HG03135 (cell line): ENCODE results near the gene ANGEL2.

ENCODE experiments used
- ATAC-seq: cut with Tn5 transposase; IDR thresholded peaks from one replicate; pipeline ENCODE4 v1.9.1; 2021; ENCODE audit warnings: mild to moderate bottlenecking, moderate library complexity; ENCODE audit not compliant: unreplicated experiment

The ANGEL2 gene

DNA sequence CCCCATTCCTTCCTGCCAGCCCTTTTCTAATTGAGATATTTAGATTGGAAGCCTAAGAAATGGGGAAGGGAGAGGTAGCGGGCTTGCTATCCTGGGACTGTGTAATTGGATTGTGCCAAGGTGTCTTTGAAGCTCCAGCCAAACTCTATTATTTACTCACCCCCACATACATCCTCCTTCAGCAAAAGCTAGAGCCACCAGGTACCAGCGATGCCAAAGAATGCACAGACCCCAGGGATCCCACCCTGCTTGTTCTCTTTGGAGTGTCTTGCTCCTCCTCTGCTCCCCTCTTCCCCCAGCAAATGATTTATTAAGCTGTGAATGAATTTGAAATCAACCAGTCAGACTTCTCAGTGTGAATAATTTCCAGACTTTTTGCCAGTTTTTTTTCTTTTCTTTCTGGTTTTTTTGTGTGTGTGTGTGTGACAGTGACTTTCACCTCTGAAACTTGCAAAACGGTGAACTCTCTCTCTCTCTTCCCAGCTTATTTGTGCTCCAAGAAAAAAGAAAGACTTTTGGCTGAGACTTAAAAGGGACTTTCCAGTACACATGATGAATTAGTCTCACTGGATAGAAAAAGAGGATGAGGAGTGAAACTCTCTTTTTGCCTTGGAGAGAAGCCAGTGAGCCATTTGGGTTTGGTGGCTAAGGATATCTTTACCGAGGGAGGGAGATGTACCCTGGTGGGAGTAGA, 63.6 kb downstream of the ANGEL2 start:
- ATAC-seq = no peak

DNA sequence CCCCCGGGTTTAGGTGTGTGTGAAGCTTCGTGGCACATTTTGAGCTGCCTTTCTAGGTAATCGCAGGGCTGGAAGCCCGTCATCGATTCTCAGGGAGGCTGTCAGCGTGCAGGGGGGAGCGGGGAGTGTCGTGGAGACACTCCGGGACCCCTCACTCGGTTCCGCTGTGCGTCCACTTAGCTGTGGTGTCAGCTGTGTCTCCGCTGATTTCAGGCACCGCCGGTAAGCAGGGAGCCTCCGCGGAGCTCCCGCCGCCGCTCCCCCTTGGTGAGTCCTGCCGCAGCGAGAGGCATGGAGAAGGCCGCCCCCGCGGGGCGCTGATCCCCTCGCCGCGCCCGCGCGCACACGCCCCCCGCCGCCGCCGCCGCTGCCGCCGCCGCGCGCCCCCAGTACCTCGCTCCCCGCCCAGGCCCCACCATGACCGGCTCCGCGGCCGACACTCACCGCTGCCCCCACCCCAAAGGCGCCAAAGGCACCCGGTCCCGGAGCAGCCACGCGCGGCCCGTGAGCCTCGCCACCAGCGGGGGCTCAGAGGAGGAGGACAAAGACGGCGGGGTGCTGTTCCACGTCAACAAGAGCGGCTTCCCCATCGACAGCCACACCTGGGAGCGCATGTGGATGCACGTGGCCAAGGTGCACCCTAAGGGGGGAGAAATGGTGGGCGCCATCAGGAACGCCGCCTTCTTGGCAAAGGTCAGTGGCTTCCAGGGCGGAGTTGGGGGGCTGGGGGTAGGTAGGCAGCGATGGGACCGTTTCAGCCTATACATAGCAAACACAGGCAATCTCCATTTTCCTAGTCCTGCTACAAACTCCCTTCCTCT, 64.3 kb downstream of the ANGEL2 start:
- no peak for ATAC-seq

DNA sequence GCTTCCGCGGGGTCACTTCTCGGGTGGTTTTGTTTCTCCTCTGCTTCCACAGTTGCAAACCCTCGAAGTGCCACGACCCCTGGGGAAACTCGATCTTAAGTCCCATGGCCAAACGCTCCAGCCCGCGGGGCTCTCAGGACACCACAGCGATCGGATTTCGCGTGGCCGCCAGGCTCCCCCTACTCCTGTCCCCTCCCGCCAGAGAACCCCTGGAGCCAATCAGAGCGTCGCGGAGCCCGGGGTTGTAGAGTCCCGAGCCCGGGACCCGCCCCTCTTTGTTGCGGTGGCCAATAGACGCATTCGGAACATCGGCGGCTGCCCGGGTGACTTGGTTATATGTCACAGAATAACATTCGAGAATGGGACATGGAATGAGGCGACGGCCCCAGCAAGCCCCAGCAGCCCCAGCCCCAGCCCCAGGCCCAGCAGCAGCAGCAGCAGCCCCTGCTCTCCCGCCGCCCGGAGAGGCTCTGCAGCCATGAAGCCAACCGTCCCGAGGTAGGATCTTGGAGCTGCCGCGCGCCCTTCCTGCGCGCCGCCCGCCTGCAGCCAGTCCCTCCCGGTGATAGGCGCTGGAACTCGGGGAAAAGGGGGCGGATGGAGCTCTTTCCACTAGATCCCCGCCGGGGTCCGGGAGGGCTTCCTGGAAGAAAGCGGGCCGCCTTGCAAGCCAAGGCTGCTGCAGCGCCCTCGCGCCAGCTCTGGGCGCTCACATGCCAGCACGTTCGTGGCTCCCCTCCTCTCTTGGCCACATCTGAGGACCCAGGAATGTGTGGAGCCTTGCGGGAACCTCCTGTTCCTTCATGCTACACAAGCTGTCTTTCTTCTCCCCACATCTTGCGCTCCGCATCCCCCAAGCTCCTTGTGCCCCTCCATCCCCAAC, 65.2 kb downstream of the ANGEL2 start, which contains the start of gene VASH2:
TSS of gene VASH2 (plus strand) at position 299 of the 883 bp plus-strand sequence. CDS start 1,002 bp downstream, outside the sequence.
- peak; percentile 95 for ATAC-seq

DNA sequence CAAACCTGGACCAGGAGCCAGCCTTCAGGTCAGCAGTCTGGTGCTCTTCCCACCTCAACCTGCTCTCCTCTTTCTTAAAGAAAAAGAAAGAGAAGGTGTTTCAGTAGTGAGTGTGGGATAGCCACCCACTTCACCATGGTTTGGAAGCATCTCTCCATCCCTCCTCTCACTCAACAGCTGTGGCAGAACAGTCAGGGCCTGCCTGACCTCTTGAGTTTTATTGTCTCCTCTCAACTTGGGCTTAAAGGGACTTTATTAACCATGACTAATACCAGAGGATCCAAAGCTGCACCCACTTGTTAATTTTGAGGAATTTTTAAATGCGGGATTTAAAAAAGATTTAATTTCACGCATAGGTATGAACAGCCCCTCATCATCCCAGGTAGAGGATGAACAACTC, 65.9 kb downstream of the ANGEL2 start:
- no peak for ATAC-seq

DNA sequence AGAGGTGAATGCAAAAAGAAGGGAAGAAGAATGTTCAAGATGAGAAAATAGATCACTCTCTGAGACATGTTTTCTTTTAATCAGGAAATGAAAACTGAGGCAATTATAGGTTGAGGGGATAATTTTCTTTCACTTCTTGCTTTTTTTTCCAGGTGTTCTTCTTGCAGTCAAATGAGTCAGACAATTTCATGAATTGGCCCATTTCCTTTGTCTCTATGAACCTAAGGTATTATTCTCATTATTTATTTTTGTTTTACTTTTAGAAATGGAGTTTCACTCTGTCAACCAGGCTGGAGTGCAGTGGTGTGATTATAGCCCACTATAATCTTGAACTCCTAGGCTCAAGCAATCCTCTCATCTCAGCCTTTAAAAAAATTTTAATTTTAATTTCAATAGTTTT, 68.8 kb downstream of the ANGEL2 start:
- ATAC-seq = no peak

DNA sequence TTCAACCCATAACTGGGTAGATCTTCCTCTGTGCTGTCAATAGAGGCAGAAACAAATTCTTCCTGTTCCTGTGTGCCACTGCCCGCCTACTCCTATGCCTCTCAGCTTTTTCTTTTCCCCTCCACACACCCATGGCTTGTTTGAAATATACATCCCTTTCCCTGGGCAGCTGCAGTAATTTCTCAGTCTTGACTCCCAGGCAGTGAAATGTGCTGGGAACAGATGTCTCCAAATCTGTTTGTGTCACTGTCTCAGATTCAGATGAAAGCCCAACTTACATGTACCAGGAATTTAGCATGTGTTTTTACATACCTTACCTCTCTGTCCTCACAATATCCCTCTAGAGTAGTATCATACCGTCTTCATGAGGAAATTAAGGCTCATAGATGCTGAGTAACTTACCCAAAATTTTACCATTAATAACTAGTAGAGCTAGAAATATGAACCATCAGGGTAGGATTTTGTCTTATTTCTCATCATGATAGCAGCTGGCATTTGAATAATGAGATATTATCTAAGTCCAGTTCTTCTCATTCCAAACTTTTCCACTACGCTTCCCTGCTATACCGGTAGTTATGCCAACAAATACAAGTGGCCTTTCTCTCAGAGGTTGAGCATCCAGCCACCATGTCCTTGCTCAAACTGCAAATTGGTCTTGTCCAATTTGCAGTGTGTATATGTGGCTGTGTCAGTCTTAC, 70.1 kb downstream of the ANGEL2 start:
- no peak for ATAC-seq

DNA sequence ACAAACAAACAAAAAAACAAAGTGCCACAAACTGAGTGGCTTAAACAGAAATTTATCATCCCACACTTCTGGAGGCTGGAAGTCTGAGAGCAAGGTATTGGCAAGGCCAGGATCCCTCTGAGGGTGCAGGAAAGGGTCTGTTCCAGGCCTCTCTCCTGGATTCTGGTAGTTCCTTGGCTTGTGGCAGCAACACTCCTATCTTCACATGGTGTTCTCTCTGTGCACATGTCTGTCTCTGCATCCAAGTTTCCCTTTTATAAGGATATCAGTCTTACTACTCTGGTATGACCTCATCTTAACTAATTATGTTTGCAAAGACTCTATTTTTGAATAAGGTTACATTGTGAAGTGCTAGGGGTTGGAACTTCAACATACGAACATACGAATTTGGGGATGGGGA, 70.6 kb downstream of the ANGEL2 start:
- no peak for ATAC-seq

DNA sequence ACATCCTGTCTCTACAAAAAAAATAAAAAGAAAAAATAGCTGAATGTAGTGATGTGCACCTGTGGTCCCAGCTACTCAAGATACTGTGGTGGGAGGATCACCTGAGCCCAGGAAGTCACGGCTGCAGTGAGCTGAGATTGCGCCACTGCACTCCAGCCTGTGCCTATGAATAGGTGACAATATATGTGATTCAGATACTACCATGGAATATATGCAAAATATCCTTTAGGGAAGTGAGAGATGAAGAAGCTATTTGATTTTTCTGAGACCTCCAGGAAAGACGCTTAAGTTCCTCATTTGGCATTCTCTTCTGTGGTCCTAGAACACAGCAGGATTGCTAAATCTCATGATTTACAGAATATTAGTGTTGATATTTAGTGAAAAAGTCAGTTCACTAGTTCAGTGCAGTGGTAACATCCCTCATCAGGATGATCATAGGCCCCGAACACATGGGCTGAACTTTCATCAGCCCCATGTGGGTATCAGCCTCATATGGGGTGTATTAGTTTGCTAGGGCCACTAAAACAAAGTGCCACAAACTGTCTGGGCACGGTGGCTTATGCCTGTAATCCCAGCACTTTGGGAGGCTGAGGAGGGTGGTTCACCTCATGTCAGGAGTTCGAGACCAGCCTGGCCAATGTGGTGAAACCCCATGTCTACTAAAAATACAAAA, 71.3 kb downstream of the ANGEL2 start:
- no peak for ATAC-seq

DNA sequence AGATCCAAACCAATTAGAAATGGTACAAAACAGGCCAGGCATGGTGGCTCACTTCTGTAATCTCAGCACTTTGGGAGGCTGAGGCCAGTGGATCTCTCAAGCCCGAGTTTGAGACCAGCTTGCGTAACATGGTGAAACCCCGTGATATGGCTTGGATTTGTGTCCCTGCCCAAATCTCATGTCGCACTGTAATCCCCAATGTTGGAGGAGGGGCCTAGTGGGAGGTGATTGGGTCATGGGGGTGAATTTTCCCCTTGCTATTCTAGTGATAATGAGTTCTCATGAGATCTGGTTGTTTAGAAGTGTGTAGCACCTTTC, 72.3 kb downstream of the ANGEL2 start:
- ATAC-seq = no peak

DNA sequence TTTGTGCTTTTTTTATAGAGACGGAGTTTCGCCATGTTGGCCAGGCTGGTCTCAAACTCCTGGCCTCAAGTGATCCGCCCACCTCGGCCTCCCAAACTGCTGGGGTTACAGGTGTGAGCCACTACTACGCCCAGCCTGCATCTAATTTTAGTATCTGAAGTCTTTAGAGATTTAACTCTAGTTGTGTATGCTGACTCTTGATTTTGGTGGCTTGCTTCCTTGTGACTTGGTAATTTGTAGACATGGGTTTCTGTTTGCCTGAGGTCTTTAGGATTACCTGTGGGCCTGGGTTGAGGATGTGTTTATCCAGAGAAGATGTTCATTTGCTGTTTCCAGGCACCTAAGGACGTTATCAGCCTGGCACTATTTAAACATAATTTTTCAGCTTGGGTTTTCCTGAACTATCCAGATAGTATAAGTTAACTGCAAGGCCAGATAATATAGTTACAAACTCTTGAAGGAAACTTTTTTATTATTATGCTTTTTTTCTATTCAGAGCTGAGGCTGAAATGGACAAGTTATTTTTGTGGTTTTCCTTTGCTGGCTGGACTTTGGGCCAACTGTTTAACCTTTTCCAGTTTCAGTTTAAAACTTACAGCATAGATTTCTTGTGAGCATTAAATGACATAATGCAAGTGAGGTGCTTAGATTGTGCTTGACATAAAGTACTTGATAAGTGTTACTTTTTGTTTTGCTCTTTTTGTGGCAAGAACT, 72.8 kb downstream of the ANGEL2 start:
- ATAC-seq = no peak
